CD4-positive, alpha-beta T cell treated with Interleukin-2 at 100 ng/mL for 4 hours (primary cell): ENCODE results near the gene FMOD.
A peak's percentile ranks its signal among the peaks of the same experiment; 100 is the strongest.
"Not testable (repeated sequence)": the region's sequence is repeated elsewhere in the genome, so short reads cannot be mapped to it uniquely, and the experiment has no call there.

Experiments used
- DNase-seq: peaks from one replicate; pipeline ENCODE4 v3.0.0-alpha.2; 2020; ENCODE audit warnings: low spot score

The FMOD gene

GRCh38 chr1:203326830-203327683 is 23.9 kb downstream of the FMOD start:
- DNase-seq: peak; percentile 94

- DNase-seq: no peak
Observed at GRCh38 chr1:203325418-203326091, 25.4 kb downstream of the FMOD start.

GRCh38 chr1:203325026-203325417 is 25.9 kb downstream of the FMOD start:
- peak; percentile 76 for DNase-seq

- DNase-seq: peak; percentile 63
Observed at GRCh38 chr1:203324105-203325025, 26.6 kb downstream of the FMOD start.

GRCh38 chr1:203323587-203323986 is 27.3 kb downstream of the FMOD start:
- no peak for DNase-seq

- no peak for DNase-seq
Observed at GRCh38 chr1:203322500-203323179, 28.3 kb downstream of the FMOD start.

- DNase-seq: no peak
Observed at GRCh38 chr1:203321273-203322052, 29.5 kb downstream of the FMOD start.

GRCh38 chr1:203320591-203321272 is 30.2 kb downstream of the FMOD start:
- DNase-seq: peak; percentile 77

- DNase-seq: no peak
Observed at GRCh38 chr1:203318229-203318517, 32.7 kb downstream of the FMOD start.

- no peak for DNase-seq
Observed at GRCh38 chr1:203317429-203318228, 33.3 kb downstream of the FMOD start.

GRCh38 chr1:203316626-203317093 is 34.3 kb downstream of the FMOD start:
- no peak for DNase-seq

GRCh38 chr1:203314025-203314759 is 36.7 kb downstream of the FMOD start:
- DNase-seq: not testable (repeated sequence)

- DNase-seq: no peak
Observed at GRCh38 chr1:203311368-203312301, 39.3 kb downstream of the FMOD start.

GRCh38 chr1:203308923-203309331 is 42.0 kb downstream of the FMOD start:
- peak; percentile 45 for DNase-seq

- no peak for DNase-seq
Observed at GRCh38 chr1:203308328-203308922, 42.5 kb downstream of the FMOD start.

GRCh38 chr1:203307641-203308126 is 43.2 kb downstream of the FMOD start:
- no peak for DNase-seq

GRCh38 chr1:203306965-203307541 is 43.9 kb downstream of the FMOD start:
- DNase-seq: peak; percentile 45
